Measurements from ENCODE around the gene SVIL.
"Not testable (repeated sequence)": the region's sequence is repeated elsewhere in the genome, so short reads cannot be mapped to it uniquely, and the experiment has no call there.

SVIL gene

DNA sequence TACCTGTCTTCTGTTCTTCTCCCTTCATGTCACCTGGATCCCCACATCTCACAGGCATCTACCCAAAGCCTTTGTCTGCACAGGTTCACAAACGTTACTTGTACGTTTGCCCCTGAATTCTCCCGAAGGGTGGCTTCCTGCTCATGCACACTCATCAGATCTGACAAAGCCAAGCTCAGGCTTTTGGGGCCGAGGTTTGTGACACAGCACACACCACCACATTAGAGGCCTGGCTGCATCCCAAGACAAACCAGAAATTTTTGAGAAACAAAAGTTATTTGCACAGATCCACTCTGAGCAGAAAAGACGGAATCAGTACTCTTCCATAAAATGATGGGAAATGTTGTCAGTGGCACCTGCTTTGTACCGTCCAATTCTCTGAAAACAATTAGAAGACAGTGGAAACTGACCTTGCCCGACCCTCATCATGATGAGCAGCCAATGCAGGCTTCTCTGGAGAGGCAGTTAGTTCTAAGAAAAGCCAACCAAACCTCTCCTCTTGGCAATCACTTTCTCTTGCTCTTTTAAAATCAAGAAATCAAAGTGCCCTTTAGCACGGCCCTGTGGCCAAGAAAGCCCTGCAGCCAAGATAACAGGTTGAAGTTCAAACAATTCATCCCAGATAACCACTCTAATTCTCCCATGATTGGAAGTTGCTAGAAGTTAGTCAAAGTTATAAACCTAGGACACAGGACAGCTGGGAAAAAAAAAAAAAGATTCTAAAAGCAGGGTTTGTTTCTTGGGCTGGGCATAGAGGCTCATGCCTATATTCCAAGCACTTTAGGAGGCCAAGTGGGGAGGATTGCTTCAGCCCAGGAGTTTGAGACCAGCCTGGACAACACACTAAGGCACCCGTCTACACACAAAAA is 13.6 kb upstream of the SVIL start:
- peak in 2 of 4 experiments; percentile 2 to 3 for DNase-seq

DNA sequence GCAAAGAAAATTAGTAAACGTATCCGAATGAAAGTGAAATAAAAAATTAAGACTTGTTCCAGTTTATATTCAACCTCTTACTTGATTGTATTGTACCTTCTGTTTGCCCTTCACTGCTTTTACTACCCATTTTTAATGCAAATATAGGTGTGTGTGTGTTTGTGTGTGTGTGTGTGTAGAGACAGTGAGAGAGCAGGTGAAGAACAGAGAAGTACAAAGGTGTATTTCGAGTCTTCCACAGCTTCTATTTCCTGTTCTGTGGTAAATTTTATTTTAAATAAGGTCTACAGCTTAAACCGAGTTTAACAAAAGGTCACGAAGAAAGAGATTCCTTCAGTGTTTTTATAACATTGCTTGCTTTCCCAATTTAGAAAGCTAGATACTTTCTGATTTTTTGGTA is 12.7 kb upstream of the SVIL start:
- DNase-seq = no peak

DNA sequence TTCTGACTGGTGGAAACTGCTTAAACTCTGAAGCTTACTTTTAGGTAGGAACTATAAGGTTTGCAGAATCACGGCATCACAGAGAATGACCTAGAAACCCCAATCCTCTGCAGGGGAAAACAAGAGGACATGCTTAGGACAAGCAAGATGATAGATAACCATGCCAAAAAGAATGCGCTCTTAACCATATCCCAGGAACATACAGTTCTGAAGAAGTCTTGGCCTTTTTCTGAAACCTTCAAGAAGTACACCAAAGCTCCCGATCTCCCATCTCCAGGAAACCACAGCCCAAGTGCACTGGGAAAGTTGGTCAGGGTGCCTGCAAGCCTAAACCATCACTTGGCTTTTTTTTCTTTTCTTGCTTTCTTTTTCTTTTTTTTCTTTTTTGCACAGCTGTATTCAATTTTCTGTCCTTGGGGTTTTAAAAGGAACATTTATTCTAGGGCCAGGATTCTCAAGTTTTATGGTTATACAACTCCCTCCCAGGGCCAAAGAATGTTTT is 12.2 kb upstream of the SVIL start:
- DNase-seq = no peak

DNA sequence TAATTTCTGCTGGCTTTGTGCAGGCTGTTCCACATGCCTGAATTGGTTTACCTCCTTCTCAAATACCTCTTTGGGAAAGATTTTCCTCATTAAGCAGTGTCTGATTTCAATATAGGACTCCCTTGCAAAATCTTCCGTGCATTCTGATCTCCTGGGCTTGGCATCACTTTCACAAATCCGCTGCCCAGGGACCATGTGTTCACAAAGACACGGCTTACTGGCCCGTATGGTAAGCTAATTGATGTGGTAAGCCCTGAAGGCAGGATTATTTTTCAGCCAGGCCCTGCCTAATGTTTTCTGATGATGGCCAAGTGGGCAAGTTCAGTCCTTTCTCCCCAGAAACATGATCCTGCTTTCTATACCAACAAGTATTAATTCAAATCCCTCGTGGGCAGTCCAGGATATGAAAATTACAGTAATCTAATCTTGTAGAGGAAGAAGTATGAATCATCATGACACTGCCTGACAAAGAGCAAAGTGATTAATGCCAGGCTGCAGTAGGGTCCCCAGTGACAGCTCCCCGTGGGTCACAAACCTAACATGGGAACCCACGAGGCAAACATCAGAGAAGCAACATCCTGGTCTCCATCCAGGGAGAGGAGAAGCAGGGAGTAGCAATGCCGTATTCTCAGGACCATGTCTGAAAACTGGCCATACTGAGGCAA is 11.6 kb upstream of the SVIL start:
- no peak for DNase-seq

DNA sequence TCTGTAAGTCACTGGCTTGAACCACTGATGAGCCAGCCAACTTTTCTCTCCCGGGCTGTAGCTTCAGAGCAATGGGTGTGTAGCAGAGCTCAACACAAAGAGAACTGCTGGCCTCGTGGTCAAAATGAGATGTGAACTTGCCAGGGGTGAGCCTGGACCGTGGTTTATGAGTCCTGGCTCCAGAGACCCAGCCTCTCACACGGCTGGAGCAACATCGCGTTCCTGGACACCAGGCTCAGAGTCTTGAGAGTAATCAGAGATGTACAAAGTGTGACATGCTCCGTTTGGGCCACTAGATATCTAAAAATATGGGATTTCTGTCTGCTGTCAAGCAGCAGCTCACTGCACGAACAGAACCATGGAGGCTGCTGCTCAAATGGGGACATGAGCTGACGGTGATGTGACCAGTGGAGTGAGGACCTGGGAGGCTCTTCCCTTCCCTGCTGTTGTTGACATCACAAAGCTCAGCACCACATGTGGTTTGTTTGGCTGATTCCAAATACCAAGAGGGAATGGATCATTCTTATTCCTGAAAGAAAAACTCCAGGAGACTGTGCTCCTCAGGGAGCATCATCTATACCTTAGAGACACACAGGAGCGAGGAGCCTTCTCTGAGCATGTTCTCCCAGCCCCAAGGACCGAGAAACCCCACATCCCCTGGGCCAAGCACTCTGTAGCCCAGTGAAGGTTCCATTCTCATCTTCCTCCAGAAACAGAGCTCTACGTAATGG is 9.2 kb upstream of the SVIL start:
- no peak for DNase-seq

DNA sequence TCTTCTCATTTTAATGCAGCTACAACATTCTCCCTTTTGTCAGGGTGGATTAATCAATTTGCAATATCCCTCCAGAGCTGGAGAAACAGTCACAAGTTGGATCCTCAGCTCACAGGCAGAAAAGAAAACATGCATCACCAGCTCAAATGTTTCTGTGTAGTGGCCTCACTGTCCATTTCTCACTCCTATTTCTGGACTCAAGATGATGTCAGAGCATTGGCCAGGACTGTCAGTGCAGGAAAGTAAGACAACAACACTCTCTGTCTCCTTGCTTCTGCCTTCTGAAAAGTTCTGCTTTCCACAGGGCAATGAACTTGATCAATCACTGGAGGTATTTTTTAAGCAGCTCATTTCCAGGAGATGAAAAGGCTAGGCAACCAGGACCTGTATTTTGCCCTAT is 8.2 kb upstream of the SVIL start:
- DNase-seq = no peak

DNA sequence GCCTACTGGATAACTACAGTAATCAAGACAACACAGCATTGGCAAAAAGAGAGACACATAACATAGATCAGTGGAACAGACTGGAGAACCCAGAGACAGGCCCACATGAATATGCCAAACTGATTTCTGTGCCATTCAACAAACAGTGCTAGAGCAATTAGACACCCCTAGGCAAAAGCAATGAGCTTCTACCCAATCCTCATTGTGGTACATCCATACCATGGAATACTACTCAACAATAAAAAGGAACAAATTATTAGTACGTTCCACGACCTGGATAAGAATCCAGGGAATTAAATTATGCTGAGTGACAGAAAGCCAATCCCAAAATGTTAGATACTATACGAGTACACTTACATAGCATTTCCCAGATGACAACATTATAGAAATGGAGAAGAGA is 2.8 kb upstream of the SVIL start:
- no peak for DNase-seq

DNA sequence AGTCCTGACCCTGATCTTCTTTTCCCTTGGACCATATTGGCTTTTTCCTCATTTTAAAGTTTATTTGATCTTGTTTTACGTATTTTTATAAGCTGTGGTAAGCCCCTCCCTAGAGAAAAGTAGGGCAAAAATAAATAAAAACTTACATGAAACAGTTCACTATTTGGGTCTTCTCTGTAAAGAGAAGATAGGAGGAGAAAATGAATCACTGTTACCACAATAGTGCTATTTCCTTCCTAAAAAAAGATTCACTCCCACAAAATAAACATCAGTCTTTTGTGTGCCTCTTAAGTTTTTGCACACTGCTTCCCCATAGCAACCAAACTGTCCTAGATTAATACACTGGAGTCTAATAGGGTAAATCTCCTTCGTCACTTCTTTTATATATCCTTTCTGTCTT is 1.4 kb upstream of the SVIL start:
- DNase-seq = no peak

DNA sequence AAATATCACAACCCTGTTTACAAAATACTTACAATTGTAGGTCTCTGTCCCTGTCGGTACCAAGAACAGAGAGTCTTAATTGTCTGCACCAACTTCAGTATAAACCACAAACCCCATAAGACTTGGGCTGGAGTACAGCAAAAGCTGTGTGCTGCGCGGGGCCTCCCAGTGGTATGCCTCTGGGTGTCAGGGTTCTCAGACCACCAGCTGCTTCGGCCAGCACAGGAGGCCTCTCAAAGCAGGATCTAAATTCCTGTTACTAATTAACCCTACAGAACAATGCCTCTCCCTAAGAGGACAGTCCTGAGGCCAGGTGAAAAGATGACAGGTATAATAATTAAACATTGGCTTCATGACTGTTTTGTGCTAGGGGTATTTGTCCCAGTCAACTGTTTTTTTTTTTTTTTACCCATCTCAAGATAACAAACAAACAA is 957 bp upstream of the SVIL start:
- peak in 1 of 4 experiments; percentile 2 for DNase-seq

DNA sequence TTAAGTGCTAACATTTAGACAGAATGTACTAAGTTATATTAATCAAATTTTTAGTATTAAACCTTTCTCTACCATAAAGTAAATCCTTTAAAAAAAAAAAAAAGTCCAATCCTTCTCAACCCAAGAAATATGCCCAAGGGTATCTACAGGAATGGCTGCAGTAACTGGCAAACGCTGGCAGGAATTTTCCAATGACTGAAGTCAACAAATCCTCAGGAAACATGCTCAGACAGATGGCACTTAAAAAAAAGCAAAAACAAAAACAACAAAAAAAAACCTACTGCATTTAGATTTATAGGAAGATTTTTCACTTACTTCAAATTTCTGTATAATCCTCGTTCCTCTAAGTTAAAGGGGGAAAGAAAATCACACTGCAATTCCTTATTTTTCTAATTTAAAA is 666 bp downstream of the SVIL start:
- no peak for DNase-seq

DNA sequence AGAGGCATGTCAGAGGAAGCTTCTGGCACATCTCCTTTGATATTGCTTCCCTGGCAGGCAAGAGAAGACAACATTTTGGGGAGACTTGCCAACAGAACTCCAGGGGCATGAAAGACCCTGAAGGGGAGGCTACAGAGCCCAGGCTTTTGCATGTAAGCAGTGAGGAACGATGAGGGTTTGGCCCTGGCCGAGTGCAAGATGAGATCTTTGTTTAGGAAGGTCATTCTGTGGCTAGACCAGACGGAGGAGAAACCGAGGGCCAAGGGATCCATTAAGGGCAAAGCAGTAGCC is 3.8 kb downstream of the SVIL start:
- no peak for DNase-seq

DNA sequence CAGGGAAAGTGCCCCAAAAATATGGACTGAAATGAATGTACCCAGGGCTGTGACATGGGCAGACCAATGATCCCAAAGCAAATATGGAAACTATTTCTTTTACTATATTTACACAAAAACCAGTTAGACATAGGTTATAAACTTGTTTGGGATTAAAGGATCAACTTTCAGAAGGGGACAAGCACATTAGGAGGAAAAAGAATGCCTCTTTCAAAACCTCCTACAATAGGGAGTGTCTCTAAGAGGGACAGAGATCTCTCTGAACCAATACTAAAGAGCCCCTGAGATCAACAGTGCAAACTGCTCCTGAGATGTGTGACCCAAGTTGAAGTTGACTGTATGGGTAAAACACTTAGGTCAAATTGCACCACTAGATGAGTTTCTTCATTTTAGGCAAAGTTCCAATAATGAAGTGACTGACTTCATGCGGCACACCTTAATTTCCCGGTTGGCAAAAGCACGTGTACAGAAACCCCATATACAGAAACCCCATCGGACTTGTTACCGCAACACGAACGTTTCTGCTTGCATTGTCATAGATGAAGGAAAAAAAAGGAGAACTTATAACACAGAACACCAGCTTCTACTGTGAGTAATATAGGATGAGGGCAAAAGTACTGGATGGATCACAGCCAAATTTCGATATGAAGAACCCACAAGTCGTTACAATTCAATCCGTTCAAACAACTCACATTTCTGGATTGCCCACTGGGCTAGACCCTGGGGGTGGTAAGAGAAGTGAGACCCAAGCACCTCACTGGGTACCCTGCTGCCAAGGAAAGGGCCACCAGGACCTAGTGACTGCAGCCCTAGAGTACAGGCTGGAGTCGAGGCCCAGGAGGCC is 4.3 kb downstream of the SVIL start:
- no peak for DNase-seq

DNA sequence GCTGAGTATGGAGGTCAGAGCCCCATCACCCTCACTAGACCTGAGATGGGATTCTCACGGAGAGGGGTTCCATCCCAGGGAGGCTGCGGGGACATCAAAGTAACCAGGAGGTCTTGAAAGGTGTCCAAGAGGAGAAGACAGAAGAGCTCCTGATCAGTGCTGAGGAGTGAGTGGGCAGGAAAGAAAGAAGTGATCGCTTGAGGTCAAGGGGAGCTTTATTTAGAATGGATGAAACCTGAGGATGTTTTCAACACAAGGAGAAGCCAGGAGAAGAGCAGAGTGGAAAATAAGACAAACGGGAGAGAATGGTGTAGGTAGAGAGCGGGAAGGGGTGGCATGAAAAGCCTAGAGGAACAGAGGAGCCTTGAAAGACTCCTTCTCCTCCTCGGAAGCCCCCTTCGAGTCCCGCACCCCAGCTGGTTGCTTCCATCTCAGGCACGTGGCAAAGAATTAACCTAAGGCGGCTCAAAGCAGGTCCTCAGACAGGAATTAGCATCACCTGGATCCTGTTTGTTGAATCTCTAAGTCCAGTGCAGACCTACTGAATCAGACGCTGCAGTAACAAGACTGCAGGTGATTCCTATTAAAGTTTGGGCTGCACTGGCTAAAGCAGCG is 5.8 kb downstream of the SVIL start:
- no peak for DNase-seq

DNA sequence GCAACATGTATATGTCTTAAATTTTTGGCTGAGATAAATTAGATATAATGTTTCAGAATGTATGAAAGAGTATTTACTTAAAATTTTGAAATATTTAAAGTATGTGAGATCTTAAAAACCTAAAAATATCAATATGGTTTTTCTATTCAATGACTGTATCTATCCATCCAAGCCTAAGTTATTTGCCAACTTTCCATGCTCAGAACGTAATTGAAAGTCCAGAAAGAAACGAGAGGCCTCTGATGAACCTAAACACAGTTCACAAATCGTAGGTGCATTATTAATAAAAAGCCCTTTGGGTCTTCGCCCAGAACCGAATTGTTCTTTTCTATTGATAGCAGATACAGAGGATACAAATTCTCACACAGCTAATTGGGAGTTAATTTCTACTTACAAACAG is 6.5 kb downstream of the SVIL start:
- DNase-seq = no peak

DNA sequence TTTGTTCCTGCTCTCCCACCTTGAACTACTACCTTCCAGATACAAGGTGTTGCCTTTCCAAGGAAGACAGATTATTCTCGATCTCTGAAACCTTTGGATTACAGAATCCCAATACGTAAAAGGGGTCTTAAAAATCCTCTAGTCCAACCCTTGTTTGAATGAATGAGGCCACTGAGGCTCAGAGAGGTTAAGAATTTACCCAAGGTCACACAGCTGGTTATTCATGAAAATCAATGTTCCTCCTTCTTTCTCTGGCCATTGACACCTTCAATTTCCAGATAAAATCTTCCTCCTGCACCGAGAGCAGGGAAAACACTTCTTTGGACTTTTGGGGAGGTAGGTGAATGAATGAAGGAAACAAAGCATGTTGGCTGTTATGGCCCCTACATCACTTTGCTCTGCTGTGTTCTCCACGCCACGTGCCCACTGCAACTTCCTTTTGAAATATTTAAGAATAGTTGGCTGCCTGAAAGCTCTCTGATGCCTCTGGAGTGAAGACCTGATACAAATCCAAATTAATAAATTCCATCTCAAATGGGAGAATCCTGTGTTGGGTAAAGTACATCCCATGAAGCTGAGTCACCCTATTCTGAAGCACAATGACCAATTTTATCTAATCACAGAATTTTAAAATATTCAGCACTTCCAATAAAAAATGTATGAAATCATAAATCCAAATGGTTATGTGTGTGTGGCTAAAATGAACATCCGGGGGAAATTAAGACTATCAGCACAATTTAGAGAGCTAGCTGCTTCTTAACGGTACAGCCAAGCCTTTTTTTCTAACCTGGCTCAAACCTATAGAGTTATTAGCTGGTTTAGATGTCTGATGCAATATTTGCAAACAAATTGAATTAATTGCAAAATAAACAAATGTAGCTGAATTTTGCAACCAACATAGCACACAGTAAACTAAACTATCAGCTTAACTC is 7.3 kb downstream of the SVIL start:
- DNase-seq = no peak

DNA sequence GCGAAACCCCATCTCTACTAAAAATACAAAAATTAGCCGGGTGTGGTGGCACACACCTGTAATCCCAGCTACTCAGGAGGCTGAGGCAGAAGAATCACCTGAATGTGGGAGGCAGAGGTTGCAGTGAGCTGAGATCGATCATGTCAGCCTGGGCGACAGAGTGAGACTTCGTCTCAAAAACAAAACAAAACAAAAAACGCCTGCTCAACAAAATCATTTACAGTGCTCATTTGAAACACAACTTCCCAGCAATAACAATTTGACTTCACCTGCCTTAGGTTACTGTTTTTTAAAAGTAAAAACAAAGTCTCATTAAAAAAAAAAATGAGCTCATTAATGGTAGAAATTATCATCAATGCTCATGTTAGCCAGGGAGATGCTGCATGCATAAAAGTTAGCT is 10.4 kb downstream of the SVIL start:
- not testable (repeated sequence) for DNase-seq

DNA sequence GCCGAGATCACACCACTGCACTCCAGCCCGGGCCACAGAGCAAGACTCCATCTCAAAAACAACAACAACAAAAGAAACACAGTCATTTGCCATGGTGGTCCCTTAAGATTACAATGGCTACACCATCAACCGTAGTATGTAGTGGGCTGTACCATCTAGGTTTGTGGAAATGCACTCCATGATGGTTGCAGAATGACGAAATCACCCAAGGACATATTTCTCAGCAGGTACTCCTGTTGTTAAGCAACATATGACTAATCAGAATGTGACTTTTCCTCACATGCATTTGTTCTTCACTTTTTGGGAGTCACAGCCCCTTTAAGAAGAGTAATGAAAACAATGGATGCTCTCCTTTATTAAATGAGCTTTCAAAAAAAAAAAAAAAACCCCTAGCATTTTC is 11.0 kb downstream of the SVIL start:
- no peak for DNase-seq

DNA sequence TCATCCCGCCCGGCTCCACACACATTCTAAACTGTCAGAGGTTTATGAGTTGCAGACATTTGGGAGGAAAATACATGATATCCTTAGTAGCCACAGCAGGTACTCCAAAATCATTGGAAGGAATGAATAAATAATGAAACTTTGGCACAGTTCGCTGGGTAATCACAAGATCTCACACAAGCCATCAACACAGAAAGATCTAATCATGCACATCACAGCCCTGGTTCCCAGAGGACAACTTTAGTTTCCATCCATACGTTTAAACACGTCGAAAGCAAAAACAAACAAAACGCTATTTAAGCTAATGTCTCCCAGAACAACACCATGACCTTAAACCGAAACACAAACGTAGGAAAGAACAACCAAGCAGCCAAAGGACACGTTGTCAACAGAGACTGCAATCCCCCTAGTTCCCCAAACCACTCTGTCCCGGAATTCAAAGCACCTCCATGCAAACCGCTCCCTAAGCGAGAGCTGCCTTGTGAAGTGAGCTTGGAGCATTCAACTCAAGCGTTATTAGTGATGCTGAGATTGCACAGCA is 12.3 kb downstream of the SVIL start:
- no peak for DNase-seq

DNA sequence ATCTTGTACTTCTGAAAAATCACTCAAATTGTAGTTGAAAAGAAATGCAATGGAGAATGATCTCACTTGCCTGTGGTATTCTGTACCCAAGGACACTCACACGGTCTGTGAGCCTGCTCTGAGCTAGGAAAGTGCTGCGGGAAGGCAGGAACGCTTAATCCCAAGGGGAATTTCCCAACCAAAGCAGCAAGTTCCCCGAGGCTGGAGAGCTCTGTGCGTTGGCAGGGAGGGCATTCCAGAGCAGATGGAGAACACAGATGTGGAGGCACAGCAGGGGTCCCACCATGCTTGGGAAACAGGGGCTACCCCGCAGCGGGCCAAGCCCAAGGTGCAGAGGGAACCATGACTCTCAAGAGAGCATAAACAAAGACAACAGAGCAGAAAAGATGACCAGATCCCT is 13.6 kb downstream of the SVIL start:
- no peak for DNase-seq

DNA sequence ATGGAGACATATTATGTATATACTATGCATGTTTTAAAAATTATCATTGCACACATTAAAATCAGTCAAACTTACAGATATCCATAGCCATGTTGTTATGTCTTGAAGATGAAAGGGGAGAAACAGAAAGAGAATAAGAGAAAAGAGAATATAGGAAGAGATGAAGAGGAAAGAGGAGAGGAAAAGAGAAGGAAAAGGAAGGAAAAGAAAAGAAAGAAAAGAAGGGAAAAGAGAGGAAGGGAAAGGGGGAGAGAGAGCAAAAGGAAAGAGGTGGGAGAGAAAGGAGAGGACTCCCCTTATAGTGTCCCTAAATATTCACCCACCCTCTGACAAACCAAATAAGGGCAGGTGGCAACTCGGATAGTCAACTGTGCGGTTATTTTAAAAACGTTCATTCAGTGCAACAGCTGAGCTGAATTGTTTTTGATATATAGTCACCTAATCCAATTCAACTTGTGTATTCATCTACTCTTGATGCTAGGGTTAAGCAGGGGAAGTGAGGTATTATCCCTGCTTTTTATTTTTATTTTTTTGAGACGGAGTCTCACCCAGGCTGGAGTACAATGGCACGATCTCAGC is 14.6 kb downstream of the SVIL start:
- DNase-seq = no peak

DNA sequence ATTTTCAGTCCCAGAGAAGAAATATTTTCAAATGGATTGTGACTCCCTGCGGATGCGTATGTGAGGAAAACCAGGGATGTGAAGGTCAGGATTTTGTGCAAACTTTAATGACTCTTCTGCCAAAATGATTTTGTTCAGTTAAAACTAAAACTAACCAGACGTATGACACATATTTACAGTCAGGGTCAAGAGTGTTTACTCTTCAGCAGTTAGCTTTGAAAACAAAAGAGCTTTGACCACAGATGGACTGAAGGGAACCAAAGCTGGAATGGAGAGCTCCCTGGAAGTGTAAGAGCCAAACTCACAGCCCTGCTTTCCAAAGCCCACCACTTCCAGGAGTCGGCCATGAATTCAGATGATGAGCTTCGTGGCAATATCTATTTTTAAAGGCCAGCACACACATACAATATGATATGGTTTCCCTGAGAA is 15.5 kb downstream of the SVIL start:
- DNase-seq = no peak
